Stimulated activated CD4-positive, alpha-beta T cell treated with anti-CD3 and anti-CD28 coated beads, Interleukin-12 subunit alpha, Interleukin-12 subunit beta, amount 100 ng/mL, for 4 hours (primary cell): Measurements from ENCODE around the gene ARHGAP5.

Source experiments
- DNase-seq: peaks from one replicate; pipeline ENCODE4 v3.0.0-alpha.2; 2020

Gene ARHGAP5

DNA sequence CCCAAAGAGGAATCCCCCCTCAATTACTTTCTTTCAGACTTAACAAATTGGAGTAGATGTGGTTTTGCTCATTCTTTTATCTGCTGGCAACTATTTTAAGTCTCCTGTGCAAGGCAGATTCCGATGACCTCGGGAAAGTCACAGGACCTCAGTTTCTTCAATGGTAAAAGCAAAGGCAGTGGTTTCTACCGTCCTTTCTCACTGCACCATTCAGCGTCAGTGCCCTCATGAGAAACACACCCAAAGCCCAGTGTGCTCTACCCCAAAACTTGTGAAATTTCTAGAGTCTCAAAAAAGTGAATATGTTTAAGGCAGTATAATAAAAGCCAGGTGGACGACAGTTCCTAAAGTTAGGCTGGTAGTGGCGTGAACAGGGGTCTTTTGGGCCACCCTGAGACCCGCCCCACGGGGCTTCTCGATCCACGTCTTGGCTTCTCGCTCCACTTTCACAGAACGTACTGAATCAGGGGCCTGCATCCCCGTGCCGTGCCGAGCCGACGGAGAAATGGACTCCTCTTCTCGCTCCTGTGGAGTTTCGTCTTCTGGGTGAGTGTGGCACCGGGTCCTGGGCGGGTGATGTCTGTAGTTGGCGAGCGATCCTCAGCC is 1.3 kb upstream of the ARHGAP5 start:
- DNase-seq, result no peak

DNA sequence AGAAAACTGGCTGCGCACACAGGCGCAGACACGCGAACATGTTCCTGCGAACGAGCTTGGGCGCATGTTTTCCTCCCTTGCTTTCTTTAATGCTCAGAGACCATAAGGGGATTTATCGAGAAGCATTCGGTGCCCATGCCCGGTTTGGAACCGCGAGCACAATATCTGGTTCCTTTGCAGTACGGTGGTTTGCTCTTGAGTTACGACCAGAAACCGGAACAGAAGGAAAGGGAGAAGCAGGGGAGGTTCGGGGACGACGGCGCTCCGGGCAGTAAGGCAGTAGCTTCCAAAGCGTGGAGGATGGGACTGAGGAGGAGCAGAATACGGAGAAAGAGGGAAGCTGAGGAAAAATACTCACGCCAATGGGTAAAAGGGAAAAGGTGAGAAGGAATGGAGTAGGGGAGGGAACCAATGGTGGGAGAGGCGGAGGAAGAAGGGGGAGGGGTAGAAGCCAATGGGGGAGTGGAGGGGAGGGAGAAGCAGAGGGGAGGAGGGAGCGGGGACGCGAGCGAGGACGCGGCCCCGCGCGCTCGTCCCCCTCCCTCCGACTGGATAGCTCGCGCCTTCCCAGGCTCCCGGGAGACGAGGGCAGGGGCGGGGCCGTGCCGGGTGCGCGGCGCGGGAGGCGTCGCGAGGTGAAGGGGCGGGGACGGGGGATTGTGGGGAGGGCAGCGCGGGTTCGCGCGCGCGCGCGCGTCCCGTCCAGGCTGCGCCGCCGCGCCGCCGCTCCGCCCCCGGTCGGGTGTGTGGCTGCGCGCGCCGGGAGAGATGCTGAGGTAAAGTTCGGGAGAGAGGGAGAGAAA is 625 bp upstream of the ARHGAP5 start:
- peak; percentile 74 for DNase-seq

GRCh38 chr14:32078023-32078857 is 1.1 kb downstream of the ARHGAP5 start:
- no peak for DNase-seq

GRCh38 chr14:32078858-32079216 is 1.7 kb downstream of the ARHGAP5 start:
- no peak for DNase-seq

DNA sequence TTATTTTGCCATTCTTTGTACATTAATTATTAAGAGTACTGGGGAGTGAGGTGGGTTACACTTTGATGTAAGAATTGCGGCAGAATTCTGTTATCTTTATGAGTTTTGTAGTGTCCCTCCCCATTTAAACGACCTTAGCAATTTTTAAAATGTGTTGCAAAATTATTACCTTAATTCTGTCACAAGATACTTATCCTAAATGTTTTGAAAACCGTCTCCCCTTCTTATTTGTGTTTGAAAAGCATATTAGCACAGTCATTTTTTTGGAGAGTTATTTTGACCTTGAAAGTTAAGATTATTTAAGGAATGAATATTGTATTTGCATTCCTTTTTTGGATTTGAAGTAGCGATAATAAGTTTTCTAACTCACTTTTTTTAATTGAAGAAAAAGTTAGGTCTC is 2.2 kb downstream of the ARHGAP5 start:
- DNase-seq, result no peak

DNA sequence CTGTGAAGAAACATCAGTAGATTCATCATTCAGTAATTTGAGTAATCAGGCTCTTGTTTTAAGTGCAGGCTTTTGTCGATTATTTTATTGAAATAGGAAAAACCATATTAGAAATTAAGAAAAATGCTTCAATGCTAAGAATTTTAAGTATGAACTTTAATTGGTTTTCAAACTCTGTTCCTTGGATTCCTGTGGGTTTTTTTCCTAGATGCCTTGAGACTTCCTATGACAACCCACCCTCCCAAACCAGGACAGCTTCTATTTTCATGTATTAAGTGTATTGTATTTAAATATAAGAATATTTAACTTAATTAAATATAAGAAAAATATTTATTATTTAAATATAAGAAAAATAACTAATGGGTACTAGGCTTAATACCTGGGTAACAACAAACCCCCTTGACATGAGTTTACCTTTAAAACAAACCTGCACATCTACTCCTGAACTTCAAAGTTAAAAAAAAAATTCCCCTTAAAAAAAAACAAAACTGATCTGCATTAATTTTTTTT is 3.0 kb downstream of the ARHGAP5 start:
- no peak for DNase-seq

DNA sequence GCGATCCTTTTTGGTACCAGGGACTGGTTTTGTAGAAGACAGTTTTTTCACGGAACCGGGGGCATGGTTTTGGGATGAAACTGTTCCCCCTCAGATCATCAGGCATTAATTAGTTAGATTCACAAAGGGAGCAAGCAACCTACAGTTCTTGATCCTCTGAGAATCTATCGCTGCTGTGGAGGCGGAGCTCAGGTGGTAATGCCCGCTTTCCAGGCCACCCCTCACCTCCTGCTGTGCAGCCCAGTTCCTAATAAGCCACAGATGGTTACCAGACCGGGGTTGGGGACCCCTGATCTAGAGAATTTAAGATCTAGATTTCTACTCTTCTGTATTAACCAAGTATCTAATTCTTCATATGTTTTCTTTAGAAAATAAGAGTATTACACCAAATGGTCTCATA is 4.8 kb downstream of the ARHGAP5 start:
- DNase-seq, result no peak

- no peak for DNase-seq
Observed at GRCh38 chr14:32083315-32083624, 6.2 kb downstream of the ARHGAP5 start.

DNA sequence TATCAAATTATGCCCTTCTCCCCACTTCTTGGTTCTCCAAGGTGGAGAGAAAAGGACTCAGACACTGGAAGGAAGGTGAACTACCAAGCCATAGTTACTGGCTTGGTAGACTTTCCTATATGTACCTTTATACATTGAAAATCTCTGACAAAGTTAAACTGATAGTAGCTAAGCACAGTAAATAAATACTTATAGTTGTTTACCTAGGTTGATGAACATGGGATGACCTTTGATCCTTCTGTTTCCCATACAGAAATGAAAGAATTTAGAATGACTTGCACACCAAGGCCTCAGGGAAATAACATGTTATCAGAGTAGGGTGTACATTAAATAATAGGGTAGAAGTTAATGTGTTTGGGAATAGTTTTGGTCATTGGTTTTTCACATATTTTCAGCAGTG is 6.7 kb downstream of the ARHGAP5 start:
- no peak for DNase-seq

- no peak for DNase-seq
Observed at GRCh38 chr14:32085182-32085844, 8.2 kb downstream of the ARHGAP5 start.

DNA sequence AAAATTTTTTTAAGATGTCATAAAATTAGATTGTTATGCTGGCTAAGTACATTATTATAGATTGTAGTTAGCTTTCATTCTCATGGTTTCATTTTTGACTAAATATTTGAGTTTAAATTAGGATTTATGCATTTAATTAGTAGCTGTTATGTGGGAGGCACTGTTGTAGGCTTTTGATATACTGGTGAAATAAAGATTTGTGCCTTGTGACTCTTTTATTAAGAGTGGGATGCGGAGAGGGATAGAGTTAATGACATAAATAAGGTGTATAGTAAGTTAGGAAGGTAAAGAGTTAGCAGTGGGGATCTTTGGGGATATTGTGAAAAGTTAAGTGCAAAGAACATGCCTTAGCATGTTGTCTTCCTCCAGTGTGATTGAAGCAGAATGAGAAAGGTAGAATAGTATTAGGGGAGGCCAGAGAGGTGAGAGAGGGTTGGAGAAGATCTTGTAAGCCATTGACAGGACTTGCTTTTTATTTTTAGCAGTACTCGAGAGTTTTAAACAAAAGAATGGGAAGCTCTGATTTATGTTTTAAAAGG is 8.8 kb downstream of the ARHGAP5 start:
- no peak for DNase-seq

- DNase-seq, result no peak
Observed at GRCh38 chr14:32087173-32087861, 10.2 kb downstream of the ARHGAP5 start.

DNA sequence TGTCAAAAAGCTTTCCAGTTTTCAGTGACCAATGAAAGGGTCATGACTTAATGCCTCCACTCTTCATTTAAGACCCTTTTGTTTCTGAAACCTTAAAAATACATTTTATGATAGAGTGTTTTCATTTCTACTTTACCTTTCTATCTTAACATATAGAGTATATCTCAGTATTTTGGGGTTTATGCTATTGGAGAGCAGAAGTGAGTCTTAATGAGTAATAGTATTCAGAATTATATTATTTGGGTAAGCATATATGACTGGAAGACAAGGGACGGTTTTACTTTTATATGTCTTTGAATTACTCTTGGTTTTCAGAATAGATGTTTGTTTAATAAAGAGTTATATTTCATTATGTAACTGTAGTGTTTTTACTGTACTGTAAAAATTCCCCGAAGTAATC is 10.8 kb downstream of the ARHGAP5 start:
- DNase-seq, result no peak

- no peak for DNase-seq
Observed at GRCh38 chr14:32090686-32091085, 13.6 kb downstream of the ARHGAP5 start.

GRCh38 chr14:32099473-32099872 is 22.4 kb downstream of the ARHGAP5 start:
- no peak for DNase-seq

- no peak for DNase-seq
Observed at GRCh38 chr14:32100175-32100574, 23.1 kb downstream of the ARHGAP5 start.

- no peak for DNase-seq
Observed at GRCh38 chr14:32102152-32102787, 25.2 kb downstream of the ARHGAP5 start.

- DNase-seq, result no peak
Observed at GRCh38 chr14:32102968-32103367, 25.9 kb downstream of the ARHGAP5 start.

DNA sequence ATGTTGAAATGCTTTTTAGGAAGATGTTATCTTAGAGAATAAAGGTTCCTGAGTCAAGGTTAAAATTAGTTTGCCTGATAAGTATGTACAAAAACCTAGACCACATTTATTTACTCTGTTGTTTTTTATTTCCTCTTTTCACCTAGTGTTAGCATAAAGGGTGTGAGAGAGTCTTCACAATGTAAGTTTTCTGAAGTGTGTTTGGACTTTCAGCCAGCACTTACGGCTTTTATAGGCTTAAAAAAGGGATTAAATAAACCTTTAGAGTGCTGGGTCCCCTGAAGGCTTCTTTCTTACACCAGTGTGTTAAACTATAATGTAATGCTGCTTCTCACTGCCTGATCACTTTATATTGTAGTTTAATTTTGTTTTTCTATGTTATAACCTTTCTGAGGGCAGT is 27.2 kb downstream of the ARHGAP5 start:
- DNase-seq, result no peak

GRCh38 chr14:32104803-32105202 is 27.7 kb downstream of the ARHGAP5 start:
- no peak for DNase-seq

- no peak for DNase-seq
Observed at GRCh38 chr14:32109676-32110547, 32.8 kb downstream of the ARHGAP5 start.
